Activated gamma-delta T cell treated with anti-CD3 and anti-CD28 coated beads, Interleukin-2, amount 50 U/mL, for 16 hours (primary cell): Measurements from ENCODE around the gene THTPA.
"Not testable (repeated sequence)": the region's sequence is repeated elsewhere in the genome, so short reads cannot be mapped to it uniquely, and the experiment has no call there.

Experiments
- DNase-seq: peaks from one replicate; pipeline ENCODE4 v3.0.0-alpha.2; 2020; ENCODE audit warnings: low read depth

The THTPA gene

GRCh38 chr14:23533652-23534435 lies 22.2 kb upstream of the THTPA start:
- DNase-seq = no peak

DNA sequence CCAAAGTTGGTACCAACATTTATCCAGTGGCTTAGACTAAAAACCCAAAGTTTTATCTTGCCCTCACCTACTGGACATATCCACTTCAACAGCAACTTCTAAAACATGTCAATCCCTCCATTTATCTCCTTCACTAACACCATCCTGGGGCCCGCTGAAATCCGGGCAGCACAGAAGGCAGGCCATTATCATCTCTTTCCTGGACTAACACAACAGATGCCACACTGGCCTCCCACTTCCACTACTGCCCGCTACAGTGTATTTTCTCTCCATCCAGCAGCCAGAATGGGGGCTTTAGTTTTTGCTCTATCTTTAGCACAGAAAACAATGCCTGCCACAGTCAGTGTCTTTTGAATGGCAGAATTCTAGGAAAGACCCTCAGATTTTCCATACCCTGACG lies 20.1 kb upstream of the THTPA start:
- DNase-seq = no peak

DNA sequence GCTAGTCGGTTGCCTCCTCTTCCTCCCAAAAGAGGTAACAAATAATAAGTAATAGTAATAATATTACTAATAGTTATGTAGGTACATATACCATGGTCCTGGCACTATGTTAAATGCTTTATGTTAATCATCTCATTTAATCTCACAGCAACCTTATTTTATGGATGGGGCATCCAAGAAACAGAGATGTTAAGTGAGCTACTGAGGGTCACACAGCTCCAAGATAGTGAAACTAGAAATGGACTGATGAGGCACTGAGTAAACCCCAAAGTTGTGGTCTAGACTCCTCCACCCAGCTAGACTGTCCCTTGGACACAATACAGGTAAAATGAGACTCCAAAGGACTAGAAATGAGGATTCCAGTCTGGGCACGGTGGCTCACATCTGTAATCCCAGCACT lies 19.6 kb upstream of the THTPA start:
- no peak for DNase-seq

- not testable (repeated sequence) for DNase-seq
These were observed 19.2 kb upstream of the THTPA start for GRCh38 chr14:23536906-23537305.

DNA sequence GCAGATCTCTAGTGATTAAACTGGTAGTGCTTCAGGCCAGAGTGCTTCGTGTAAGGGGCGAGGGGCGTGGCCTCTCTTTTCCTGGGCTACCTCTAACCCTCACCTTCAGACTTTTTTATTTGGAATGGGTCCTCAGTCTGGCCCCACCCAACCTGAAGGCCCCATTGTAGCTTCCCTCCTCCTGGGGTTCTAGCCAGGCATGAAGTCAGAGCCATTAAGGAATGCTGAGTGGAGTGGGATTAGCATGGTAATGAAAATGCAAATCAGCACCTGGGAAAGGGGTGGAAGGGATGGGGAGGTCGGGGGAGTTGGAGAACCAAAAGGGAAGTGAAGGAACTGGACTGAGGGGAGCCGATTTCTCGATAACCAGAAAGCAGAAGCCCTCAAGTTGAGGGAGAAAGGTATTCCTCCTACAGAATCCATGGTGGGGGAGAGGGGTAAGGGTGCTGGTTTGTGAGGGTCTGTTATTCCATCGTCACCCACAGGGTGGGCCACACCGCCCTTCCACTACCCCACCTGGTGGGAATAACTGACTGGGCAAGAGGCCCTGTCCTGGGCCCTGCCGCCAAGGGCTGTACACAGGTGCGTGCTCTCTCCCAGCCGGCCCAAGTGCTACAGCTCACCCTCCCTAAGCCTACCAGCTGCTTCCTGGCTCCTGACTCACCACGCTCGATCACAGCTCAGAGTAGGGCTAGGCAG lies 18.6 kb upstream of the THTPA start:
- no peak for DNase-seq

- DNase-seq = no peak
These were observed 17.9 kb upstream of the THTPA start for GRCh38 chr14:23538050-23538718.

DNA sequence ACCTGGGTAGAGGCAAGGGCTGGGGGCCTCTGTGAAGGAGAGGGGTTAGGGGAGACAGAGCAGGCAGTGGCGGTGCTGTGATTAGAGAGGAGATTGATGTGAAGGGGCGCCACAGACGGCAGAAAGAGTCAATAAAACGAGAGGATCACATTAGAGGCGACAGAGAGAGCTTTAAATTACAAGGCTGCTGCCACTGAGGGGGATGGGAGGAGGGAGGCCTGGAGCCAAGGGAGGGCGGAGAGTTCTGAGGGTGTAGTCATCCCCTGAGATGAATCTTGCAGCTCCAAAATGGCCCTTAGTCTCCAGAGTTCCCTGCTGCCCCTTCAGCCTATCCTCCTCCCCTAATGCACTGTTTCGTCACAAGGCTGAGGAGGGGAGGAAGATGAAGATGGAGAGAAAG lies 17.3 kb upstream of the THTPA start:
- no peak for DNase-seq

DNA sequence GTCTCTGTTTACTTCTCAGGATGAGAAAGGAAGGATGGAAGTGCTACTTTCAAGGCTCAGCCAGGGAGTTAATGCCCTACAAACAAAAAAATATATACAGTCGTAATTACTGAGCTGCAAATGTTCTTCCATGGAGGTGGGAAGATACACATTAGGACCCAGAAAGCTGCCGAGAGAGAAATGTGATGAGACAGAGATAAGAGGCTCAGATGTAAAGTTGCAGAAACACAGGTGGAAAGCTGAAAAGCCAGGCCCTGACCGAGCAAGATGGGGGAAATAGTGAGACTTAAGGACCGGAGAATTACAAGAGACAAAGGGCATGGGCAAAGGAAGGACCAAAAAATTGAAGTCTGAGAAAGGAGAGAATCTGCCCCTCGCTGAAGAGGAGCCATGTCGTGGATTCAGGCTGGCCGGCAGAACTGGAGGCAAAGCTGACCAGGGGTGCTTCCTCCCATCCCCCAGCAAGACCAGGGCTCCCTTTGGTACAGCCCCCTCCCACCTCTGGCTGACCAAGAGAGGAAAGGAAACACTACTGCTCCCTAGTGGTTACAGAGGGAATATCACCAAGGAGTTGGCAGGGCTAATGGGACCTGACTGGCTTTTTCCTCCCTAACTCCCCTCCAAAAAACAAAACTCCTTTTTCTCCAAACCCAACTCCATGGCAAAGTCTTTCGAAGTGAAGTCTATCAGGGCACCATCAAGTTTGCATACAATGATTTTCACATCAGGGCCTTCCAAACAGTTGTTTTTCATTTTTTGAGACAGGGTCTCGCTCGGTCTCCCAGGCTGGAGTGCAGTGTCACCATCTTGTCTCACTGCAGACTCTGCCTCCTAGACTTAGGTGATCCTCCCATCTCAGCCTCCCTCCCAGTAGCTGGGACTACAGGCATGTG lies 16.6 kb upstream of the THTPA start:
- DNase-seq = no peak

GRCh38 chr14:23540141-23540469 lies 16.0 kb upstream of the THTPA start:
- no peak for DNase-seq

DNA sequence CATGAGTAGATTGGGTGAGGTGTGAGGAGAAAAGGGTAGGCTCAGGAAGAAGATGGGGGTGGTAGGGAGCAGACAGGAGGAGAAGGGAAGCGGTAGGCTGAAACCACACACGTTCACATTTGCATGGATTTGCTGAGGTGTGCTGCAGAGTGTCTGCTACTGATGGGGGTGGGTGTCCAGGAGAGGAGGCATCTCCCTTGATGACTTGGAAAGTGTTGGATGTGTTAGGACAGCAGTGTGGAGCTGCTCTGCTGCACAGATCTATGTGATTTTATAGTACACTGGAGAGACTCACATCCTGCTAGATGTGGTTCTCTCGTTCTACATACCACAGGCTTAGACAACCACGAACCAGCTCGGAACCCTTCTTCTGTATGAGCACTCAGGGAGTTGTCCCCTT lies 13.8 kb upstream of the THTPA start:
- no peak for DNase-seq

DNA sequence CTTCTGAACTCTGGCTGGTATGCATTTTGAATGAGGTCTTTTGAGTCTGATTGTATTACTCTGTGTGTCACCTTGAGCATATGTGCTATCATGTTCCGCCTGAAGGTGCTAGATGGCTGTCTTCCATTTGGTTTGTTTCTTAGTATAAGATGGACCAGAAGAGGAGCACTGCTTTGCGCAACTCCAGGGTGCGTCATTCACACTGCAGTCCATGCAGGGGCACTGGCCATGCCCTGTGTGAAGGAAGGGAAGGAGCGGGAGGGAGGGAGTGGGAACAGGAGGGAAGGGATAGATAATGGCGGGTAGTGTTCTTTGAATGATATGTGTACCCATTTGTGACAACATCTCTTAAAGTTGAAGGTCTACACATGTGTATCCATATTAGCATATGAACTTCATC lies 12.7 kb upstream of the THTPA start:
- DNase-seq = no peak

- DNase-seq = no peak
These were observed 11.3 kb upstream of the THTPA start for GRCh38 chr14:23544511-23545447.

- no peak for DNase-seq
These were observed 10.2 kb upstream of the THTPA start for GRCh38 chr14:23545740-23546365.

DNA sequence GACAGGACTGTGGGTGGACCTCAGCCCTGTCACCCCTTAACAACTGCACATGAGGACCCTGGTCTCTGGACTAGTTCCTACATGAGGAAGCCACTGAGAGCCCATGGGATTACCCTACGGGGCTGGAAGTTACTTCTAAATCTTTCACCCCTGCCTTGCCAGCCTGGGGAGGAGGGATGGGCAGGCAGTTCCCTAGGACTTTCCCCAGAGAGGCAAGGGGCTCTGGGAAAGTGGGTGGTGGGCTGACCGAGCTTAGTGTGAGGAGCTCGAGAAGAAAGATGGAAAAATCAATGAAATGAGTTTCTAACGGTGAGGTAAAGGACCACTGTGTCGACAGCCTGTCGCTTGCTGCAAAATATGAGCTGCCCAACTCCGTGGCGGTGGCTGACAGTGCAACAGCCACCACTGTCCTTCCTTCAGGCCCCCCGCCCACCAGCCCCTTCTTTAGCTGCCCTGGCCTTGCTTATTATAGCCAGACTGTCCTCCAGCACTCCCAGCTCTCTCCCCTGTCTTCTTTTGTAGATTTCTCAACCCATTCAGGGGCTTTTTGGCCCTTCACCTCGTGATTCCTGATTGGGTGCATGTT lies 9.5 kb upstream of the THTPA start:
- no peak for DNase-seq

GRCh38 chr14:23547924-23548323 lies 8.1 kb upstream of the THTPA start:
- no peak for DNase-seq

DNA sequence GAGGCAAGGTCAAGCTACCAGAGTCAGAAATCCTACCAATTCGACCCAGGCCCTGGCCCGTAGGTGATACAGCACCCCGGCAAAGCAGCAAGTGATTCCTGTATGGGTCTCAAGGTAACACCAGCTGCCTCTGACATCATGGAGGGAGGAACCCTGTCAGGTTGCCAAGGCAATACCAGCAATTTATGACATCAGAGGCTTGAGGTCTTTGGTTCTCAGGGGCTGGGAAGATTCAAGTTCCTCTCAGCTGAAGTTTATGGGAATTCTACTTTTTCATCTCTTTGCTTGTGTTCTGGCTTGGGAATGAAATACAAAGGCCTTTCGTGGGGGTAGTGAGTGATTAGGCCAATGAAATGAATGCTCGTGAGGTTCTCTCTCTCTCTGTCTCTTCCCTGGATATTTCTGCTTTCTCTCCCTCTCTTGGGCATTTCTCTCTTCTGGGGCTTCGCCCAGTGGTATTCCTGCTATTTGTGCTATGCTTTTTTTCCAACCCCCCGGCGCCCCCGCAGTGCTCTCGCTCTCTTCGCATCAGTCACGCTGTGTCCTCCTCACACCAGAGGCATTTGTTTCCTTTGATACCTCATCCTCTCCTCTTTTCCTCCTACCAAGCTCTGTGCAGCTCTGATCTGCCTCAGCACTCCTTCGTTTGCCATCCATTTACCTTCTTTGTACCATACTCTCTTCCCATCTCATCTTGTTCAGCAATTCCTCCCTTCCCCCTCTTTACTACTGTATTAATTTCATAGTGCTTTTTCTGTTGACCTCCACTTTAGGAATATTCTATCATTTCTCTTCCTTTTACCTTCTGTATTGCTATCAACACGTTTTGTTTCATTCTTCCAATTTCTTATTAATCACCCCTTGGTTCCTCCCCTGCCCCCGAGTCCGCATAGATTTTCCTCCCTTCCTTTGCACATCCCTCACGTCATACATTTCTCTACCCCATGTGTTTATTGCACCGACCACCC lies 7.4 kb upstream of the THTPA start:
- DNase-seq = no peak

- DNase-seq = no peak
These were observed 5.8 kb upstream of the THTPA start for GRCh38 chr14:23550131-23550811.

GRCh38 chr14:23550812-23551265 lies 5.2 kb upstream of the THTPA start:
- no peak for DNase-seq
